ENCODE measurements around the gene HSPB6. TPM values are rescaled to one million over a fixed set of nuclear protein-coding genes. Genes with fewer than 3 reads are reported as not detected.

HSPB6 gene
- total and polyA plus RNA-seq, 2 of the 8 experiments (the other 6 are each of a cell fraction or from before 2014, with no cell fraction given) = 0.91 TPM; not detected in 1

- TF ChIP-seq EP300 (IDR thresholded peaks at IDR 0.05; ENCODE audit: borderline replicate concordance in 1 of 2, low read depth in 2 of 2, low read length in 2 of 2) (no peak), POLR2AphosphoS5 (IDR thresholded peaks at IDR 0.05; ENCODE audit: low read depth, low read length) (peak; percentile 61), RBBP5 (IDR thresholded peaks at IDR 0.05; ENCODE audit: borderline replicate concordance, low read depth, low read length) (no peak), KDM4A (IDR thresholded peaks at IDR 0.05; ENCODE audit: low read depth, low read length, severe bottlenecking) (peak; percentile 45), SIN3A (conservative IDR thresholded peaks at IDR 0.05 in 1 of 2, IDR thresholded peaks at IDR 0.05 in 1 of 2; ENCODE audit: low read depth in 1 of 2, low read length in 2 of 2) (peak; percentile 8 to 84; a peak in 2 of 4 replicates), KDM5A (IDR thresholded peaks at IDR 0.05; ENCODE audit: low read length) (0 out of 2 replicates have a peak, but pooled peaks have one; percentile 55), POLR2A (IDR thresholded peaks at IDR 0.05; ENCODE audit: control extremely low read depth in 1 of 2, low read depth in 2 of 2, low read length in 2 of 2) (peak in 1 of 2 experiments; percentile 77; a peak in 2 of 3 replicates), HDAC2 (IDR thresholded peaks at IDR 0.05; ENCODE audit: borderline replicate concordance in 1 of 2, low read depth in 2 of 2, low read length in 2 of 2) (0 out of 4 replicates have a peak, but pooled peaks of 1 of the 2 experiments have one; percentile 3), SIRT6 (IDR thresholded peaks at IDR 0.05; ENCODE audit: low read length) (no peak), TAF1 (IDR thresholded peaks at IDR 0.05; ENCODE audit: low read depth, low read length) (peak; percentile 51), FOSL1 (IDR thresholded peaks at IDR 0.05; ENCODE audit: insufficient read depth, low read depth, low read length) (no peak), SP2 (IDR thresholded peaks at IDR 0.05; ENCODE audit: low read length) (peak; percentile 94), USF2 (IDR thresholded peaks at IDR 0.05; ENCODE audit: low read length) (no peak), GTF2F1 (IDR thresholded peaks at IDR 0.05; ENCODE audit: borderline replicate concordance, low read depth, low read length) (no peak), SIX5 (IDR thresholded peaks at IDR 0.05; ENCODE audit: low read depth, low read length) (peak; percentile 67), PHF8 (conservative IDR thresholded peaks at IDR 0.05; ENCODE audit: low read depth, low read length) (peak; percentile 84), YY1 (IDR thresholded peaks at IDR 0.05; ENCODE audit: low read depth, low read length) (peak; percentile 66; the same call in 1 of the 2 replicates)
Observed at GRCh38 chr19:35757749-35758608, 1.1 kb upstream of the HSPB6 start, which contains the start of gene PROSER3 (continued).

Data from H1 (cell line).